HUES6 (cell line): ENCODE data around the gene DDX3Y.

ENCODE experiments used
- H3K27ac ChIP-seq: 2 replicates; pipeline ENCODE4 v1.7.0; 2013; ENCODE audit warnings: low read depth, mild to moderate bottlenecking, low read length, inconsistent platforms
- H3K27me3 ChIP-seq: 2 replicates; pipeline ENCODE4 v1.6.1; 2013; ENCODE audit warnings: low read length; ENCODE audit not compliant: control insufficient read depth, insufficient read depth
- H3K36me3 ChIP-seq: 2 replicates; pipeline ENCODE4 v1.6.1; 2013; ENCODE audit warnings: low read length; ENCODE audit not compliant: control insufficient read depth, insufficient read depth
- H3K4me1 ChIP-seq: 2 replicates; pipeline ENCODE4 v1.6.1; 2013; ENCODE audit warnings: low read length; ENCODE audit not compliant: control insufficient read depth, insufficient read depth
- H3K4me3 ChIP-seq: 2 replicates; pipeline ENCODE4 v1.5.1; 2013; ENCODE audit warnings: low read depth, low read length
- H3K9ac ChIP-seq: one replicate; pipeline ENCODE4 v1.6.1; 2013; ENCODE audit warnings: mild to moderate bottlenecking, low read length
- H3K9me3 ChIP-seq: 2 replicates; pipeline ENCODE4 v1.6.1; 2013; ENCODE audit warnings: low read depth, low read length; ENCODE audit not compliant: control insufficient read depth, insufficient read depth

Gene DDX3Y

DNA sequence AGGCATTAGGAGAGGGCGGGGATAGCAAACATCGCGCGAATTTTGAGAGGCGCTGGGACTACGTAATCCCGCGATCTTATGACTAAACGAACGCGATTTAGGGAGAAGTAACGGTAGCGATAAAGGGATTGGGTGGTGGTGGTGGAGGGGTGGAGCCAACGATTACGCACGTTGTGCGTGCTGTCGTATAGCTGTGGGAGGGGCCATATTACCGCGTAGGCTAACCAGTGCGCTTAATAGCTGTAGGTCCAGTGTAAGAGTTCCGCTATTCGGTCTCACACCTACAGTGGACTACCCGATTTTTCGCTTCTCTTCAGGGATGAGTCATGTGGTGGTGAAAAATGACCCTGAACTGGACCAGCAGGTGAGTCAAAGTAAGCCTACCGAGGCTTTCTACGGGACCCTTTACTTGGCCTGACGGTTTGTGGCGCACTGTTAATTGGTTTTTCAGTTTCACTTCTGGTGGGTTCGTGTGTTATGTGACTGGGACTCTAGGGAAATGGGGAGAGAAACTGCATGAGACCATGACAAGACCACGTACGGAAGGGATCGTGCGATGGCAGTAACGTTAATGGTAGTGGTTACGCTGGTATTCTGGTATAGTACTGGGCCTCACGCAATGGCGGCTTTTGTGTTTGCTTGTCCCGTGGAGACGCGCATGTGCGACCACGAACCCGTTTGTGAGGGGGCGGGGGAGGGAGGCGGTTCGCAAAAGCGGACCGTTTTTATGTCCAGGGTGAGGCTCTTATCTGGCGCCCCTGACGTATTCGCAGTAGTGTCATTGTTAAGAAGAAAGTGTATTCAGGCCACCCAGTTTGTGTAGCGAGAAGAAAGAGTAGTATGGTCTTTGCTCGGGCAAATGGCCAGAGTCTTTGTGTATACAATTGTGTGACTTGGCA is at the start of gene DDX3Y:
TSS of gene DDX3Y (plus strand) at position 251 of the 899 bp plus-strand sequence. CDS start at position 320, 69 bp downstream.
- no peak within 1 kb of the TSS for H3K27ac ChIP-seq
- no peaks in the 10 kb centered on the region for H3K36me3 ChIP-seq
- no peak within 1 kb of the TSS for H3K4me3 ChIP-seq
- no peak within 1 kb of the TSS for H3K9ac ChIP-seq
- H3K4me1 ChIP-seq, result no peaks in the 10 kb centered on the region
- no peaks in the 10 kb centered on the region for H3K27me3 ChIP-seq
- H3K9me3 ChIP-seq, result no peaks in the 10 kb centered on the region

DNA sequence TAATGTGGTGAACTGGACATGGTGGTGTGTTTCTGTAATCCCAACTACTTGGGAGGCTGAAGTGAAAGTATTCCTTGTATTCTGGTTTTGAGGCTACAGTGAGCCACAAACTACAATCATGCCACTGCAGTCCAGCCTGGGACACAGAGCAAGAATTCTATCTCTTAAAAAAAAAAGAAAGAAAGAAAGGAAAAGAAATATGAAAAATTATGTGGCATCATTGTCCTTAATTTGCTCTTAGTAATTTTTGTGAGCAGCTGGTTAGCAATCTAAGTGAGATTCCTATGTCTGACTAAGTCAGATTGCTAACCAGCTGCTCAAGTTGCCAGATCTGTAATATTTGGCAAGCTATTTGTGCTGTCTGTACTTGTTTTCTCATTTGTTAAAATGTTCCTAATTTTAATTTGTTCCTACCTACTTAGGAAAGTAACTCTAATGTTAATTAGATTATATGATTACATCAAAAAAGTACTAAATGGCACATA is 48.8 kb upstream of the DDX3Y start:
- Histone ChIP-seq H3K36me3 (no peaks in the 10 kb centered on the region), H3K27ac (no peak overlapping the region)

DNA sequence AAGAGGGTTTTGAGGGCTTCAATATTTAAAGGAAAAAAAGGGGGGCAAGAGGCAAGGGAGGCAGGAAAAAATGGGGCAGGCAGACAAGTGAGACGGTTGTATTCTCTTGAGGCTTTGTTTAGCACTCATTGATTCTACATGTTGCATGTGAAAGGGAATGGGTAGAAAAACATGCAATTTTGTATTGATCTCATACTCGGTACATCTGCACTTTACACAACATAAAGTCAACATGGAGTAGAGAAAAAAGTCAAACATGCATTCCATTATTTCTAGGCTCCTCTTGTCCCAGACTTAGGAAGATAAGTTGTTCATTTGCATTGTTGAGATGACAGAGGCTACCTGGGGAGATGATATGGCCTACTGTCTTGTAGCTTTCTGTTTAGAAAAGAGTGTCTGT is 36.7 kb upstream of the DDX3Y start:
- H3K9ac ChIP-seq, result no peak overlapping the region
- H3K27me3 ChIP-seq, result no peaks in the 10 kb centered on the region
- no peak overlapping the region for H3K27ac ChIP-seq
- H3K36me3 ChIP-seq, result no peaks in the 10 kb centered on the region
- no peaks in the 10 kb centered on the region for H3K4me1 ChIP-seq
- H3K4me3 ChIP-seq, result no peak overlapping the region
- H3K9me3 ChIP-seq, result no peaks in the 10 kb centered on the region

More for the DNA sequence above, 48.8 kb upstream of the DDX3Y start:
- Histone ChIP-seq H3K9ac (no peak overlapping the region), H3K9me3 (no peaks in the 10 kb centered on the region), H3K4me3 (no peak overlapping the region), H3K27me3 (no peaks in the 10 kb centered on the region), H3K4me1 (no peaks in the 10 kb centered on the region)

DNA sequence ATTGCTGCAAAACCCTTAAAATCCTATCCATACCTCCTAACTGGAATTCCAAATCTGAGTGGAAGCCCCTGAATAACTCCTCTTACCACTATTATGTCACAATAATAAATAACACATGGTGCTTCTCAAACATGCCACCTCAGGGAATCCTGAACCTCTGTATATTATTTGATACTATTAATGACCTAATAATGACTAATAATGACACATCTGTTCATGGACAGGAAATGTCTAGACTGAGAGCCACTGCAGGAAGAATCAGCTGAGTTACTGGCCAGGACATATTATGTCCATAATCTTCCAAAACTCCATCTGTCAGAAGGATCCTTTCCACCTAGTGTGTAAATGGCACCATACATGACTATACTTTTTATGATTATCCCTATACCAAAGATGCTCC is 7.7 kb upstream of the DDX3Y start:
- H3K4me3 ChIP-seq, result no peak overlapping the region
- H3K9ac ChIP-seq, result no peak overlapping the region
- H3K27ac ChIP-seq, result no peak overlapping the region
- no peaks in the 10 kb centered on the region for H3K4me1 ChIP-seq
- H3K36me3 ChIP-seq, result no peaks in the 10 kb centered on the region
- no peaks in the 10 kb centered on the region for H3K9me3 ChIP-seq
- no peaks in the 10 kb centered on the region for H3K27me3 ChIP-seq

DNA sequence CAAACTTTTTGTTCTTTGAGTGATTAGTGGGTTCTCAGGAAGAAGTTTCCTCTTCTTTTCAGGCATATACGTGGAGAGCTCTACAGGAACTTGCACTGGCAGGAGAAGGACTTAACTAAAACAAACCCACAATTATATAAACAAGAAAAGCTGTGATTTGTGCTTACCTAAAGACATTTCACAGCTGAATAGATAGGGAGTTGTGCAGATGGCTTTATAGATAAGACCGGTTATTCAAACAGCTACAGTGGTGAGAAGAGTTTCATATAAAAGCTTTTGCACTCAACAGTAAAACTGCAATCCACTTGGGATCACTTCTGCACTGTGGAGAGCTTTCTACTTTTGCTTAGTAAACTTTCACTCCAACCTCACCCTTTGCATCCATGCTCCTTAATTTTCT is 6.1 kb upstream of the DDX3Y start:
- H3K4me1 ChIP-seq, result no peaks in the 10 kb centered on the region

DNA sequence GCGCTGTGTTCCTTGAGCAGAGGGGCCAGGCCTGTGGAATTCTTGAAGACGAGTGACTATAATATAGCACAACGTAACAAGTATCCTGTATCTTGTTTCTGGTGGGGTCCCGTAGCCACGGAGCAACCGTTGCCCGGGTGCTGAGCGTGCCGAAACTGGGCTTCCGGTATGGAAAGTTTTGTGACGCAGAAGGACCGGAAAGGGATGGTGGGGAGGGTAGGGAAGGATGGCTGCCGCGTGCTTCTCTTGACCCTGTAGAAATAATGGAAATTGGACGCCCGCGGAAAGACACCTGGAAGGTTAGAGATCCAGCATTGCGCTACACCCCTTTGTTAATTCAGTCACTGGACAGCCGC is 827 bp downstream of the DDX3Y start:
- Histone ChIP-seq H3K9ac (no peak overlapping the region), H3K4me3 (no peak overlapping the region), H3K9me3 (no peaks in the 10 kb centered on the region), H3K4me1 (no peaks in the 10 kb centered on the region), H3K27ac (no peak overlapping the region), H3K27me3 (no peaks in the 10 kb centered on the region), H3K36me3 (no peaks in the 10 kb centered on the region)

More for the DNA sequence above, 6.1 kb upstream of the DDX3Y start:
- Histone ChIP-seq H3K36me3 (no peaks in the 10 kb centered on the region), H3K9ac (no peak overlapping the region), H3K9me3 (no peaks in the 10 kb centered on the region), H3K27ac (no peak overlapping the region), H3K27me3 (no peaks in the 10 kb centered on the region), H3K4me3 (no peak overlapping the region)

DNA sequence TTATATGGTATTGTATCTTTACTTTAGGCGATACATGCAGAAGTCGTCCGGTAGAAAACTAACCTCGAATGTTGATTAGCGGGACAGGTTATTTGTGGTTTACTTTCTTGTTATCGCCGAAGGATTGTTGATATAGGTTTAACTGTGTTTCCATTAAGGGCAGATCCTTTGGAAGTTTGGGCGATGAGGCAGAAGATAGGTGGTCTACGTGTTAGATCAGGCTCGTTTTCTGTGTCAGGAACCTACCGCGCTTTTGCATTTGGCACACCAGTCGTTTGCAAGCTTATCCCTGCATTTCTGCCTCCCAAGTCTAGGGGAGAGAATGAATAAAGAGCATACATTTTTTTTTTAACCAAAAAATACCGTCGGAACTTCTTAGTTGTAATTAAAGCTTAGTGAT is 1.2 kb downstream of the DDX3Y start:
- Histone ChIP-seq H3K9ac (no peak overlapping the region), H3K36me3 (no peaks in the 10 kb centered on the region), H3K9me3 (no peaks in the 10 kb centered on the region), H3K4me1 (no peaks in the 10 kb centered on the region), H3K27me3 (no peaks in the 10 kb centered on the region), H3K27ac (no peak overlapping the region), H3K4me3 (no peak overlapping the region)

DNA sequence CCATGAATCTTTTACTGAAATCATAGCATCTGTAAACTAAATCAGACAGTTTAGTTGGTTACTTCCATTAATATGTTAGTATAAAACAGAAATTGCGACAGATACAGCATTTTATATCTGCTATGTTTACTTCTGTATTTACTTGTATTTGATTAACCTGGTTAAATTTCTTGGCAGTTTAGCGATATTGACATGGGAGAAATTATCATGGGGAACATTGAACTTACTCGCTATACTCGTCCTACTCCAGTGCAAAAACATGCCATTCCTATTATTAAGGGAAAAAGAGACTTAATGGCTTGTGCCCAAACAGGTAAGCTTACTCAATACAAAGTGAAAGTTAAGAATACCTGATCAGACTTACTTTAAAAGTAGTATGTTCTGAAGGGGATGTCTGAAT is 8.9 kb downstream of the DDX3Y start:
- no peak overlapping the region for H3K27ac ChIP-seq
- no peaks in the 10 kb centered on the region for H3K36me3 ChIP-seq
- no peaks in the 10 kb centered on the region for H3K9me3 ChIP-seq
- no peaks in the 10 kb centered on the region for H3K4me1 ChIP-seq
- no peaks in the 10 kb centered on the region for H3K27me3 ChIP-seq
- no peak overlapping the region for H3K9ac ChIP-seq
- no peak overlapping the region for H3K4me3 ChIP-seq

DNA sequence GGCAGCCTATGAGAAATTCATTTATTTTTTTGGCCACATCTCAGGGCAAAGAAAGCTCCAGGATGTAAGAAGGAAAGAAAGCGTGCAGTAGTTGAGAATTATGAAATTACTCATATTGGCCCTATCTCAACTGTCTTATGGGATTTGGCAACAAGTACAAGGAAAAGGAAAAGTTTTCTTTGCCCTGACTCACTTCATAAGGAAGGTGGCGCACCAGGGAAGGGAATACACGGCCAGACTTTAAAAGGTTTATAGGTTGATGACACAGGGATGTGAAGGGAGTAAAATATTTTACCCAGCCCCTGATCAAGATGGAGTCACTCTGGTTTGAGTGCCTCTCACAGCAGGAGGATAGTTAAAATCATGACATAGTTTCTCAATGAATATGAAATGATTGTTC is 23.4 kb downstream of the DDX3Y start:
- H3K4me3 ChIP-seq, result no peak overlapping the region
- H3K4me1 ChIP-seq, result no peaks in the 10 kb centered on the region
- H3K27me3 ChIP-seq, result no peaks in the 10 kb centered on the region
- no peak overlapping the region for H3K27ac ChIP-seq
- no peaks in the 10 kb centered on the region for H3K9me3 ChIP-seq
- no peaks in the 10 kb centered on the region for H3K36me3 ChIP-seq
- no peak overlapping the region for H3K9ac ChIP-seq

DNA sequence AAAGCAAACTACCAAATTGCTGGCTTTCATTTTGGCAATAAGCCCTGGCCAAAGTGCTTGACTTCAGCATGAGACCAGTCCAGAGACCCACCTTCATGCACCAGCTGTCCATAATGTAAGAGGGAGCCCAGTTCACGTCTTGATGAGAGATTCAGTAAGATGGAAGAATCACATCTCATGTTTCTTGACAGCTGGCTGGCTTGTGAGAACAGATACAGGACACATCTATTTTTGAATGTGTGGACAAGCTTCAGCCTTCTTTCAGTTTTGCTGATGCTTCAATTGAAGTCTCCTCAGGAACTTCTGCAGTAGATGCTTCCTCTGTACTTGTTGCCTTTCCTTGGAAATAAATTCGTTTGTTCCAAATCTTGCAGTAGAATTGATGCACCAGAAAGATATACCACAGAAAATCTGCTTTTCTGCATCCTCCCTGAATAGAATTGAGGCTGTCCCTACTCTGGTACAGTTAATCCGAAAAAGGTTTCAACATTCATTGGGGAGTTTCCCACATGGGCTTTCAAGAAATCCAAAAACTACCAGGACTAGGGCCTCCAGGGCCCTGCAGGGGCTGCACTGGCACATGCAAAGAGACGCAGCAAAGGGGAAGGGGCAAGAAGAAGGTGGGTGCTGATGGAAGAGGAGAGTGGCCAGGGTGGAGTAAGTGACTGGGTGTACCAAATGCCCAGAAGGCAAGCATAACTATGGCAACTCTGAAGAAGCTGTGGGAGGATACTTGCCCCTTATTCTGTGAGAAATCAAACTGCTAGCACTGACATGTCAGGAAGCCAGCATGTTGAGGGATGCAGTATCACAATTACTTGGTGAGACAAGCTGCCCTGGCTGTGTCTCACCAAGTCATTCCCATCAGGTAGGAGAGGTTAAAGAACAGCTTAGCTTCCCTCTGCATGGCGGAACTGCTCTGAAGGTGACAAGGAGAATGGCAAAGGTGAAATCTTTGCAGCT is 37.3 kb downstream of the DDX3Y start:
- no peaks in the 10 kb centered on the region for H3K36me3 ChIP-seq
- no peaks in the 10 kb centered on the region for H3K9me3 ChIP-seq
- no peak overlapping the region for H3K27ac ChIP-seq
- no peaks in the 10 kb centered on the region for H3K27me3 ChIP-seq
- H3K4me1 ChIP-seq, result no peaks in the 10 kb centered on the region
- no peak overlapping the region for H3K4me3 ChIP-seq
- no peak overlapping the region for H3K9ac ChIP-seq
